ENCODE results near the gene RNF220.

Gene RNF220

GRCh38 chr1:44584167-44584566, 179.1 kb downstream of the RNF220 start:
- no peak for DNase-seq (ENCODE audit: low spot score)
- TF ChIP-seq CTCF (IDR thresholded peaks at IDR 0.05; ENCODE audit: extremely low read depth, missing control alignments): no peak

GRCh38 chr1:44585315-44585920, 180.4 kb downstream of the RNF220 start:
- DNase-seq (ENCODE audit: low spot score): no peak
- TF ChIP-seq CTCF (IDR thresholded peaks at IDR 0.05; ENCODE audit: extremely low read depth, missing control alignments): no peak

- no peak for TF ChIP-seq CTCF (IDR thresholded peaks at IDR 0.05; ENCODE audit: extremely low read depth, missing control alignments)
- DNase-seq (ENCODE audit: low spot score): no peak
These were observed 182.9 kb downstream of the RNF220 start for GRCh38 chr1:44587796-44588460.

- TF ChIP-seq CTCF (IDR thresholded peaks at IDR 0.05; ENCODE audit: extremely low read depth, missing control alignments): no peak
- no peak for DNase-seq (ENCODE audit: low spot score)
These were observed 183.6 kb downstream of the RNF220 start for GRCh38 chr1:44588551-44589210.

- DNase-seq (ENCODE audit: low spot score): no peak
- TF ChIP-seq CTCF (IDR thresholded peaks at IDR 0.05; ENCODE audit: extremely low read depth, missing control alignments): no peak
These were observed 185.4 kb downstream of the RNF220 start for GRCh38 chr1:44590475-44590874.

- no peak for TF ChIP-seq CTCF (IDR thresholded peaks at IDR 0.05; ENCODE audit: extremely low read depth, missing control alignments)
- DNase-seq (ENCODE audit: low spot score): no peak
These were observed 186.3 kb downstream of the RNF220 start for GRCh38 chr1:44591381-44591780.
